Spleen (tissue), 11 donors: Measurements from ENCODE around the gene USP17L26. TPM values are rescaled to one million over a fixed set of nuclear protein-coding genes. Genes with fewer than 3 reads are reported as not detected.
"Not testable (repeated sequence)": the region's sequence is repeated elsewhere in the genome, so short reads cannot be mapped to it uniquely, and the experiment has no call there.

Source experiments
- DNase-seq: peaks from one replicate; pipeline ENCODE4 v3.0.0-alpha.2; 2020
- H3K27ac ChIP-seq, 8 donors: fragments of 200-600 bp; sonication (generic) in 7 of 8; 1 replicate in 4 of 8; 2 replicates in 4 of 8; pipeline versions ENCODE4 v1.5.0 to v1.8.0; 2016 to 2021; ENCODE audit warnings: inconsistent platforms in 4 of 8, mild to moderate bottlenecking in 4 of 8, moderate library complexity in 1 of 8
- H3K27me3 ChIP-seq, 7 donors: fragments of 200-600 bp; sonication (generic) in 6 of 7; replicated peaks in 1 of 7; 1 replicate in 4 of 7; 2 replicates in 3 of 7; pipeline versions ENCODE4 v1.5.0 to v1.8.0; 2016 to 2021; ENCODE audit warnings: inconsistent platforms in 3 of 7, mild to moderate bottlenecking in 1 of 7
- H3K36me3 ChIP-seq, 6 donors: fragments of 200-600 bp; sonication (generic) in 5 of 6; 1 replicate in 4 of 6; 2 replicates in 2 of 6; pipeline versions ENCODE4 v1.5.0 to v1.8.0; 2016 to 2021; ENCODE audit warnings: inconsistent platforms in 2 of 6
- H3K4me1 ChIP-seq, 6 donors: fragments of 200-600 bp; sonication (generic) in 5 of 6; 1 replicate in 3 of 6; 2 replicates in 3 of 6; pipeline versions ENCODE4 v1.5.0 to v1.8.0; 2016 to 2021; ENCODE audit warnings: inconsistent platforms in 3 of 6
- H3K4me3 ChIP-seq, 8 donors: fragments of 200-600 bp; sonication (generic) in 7 of 8; 1 replicate in 4 of 8; 2 replicates in 4 of 8; pipeline versions ENCODE4 v1.5.0 to v1.8.0; 2016 to 2021; ENCODE audit warnings: inconsistent platforms in 4 of 8, mild to moderate bottlenecking in 4 of 8, moderate library complexity in 2 of 8
- H3K9me3 ChIP-seq, 8 donors: fragments of 200-600 bp; sonication (generic) in 7 of 8; 1 replicate in 4 of 8; 2 replicates in 4 of 8; pipeline versions ENCODE4 v1.5.0 to v1.8.0; 2016 to 2021; ENCODE audit warnings: inconsistent platforms in 4 of 8
- CTCF ChIP-seq, 11 experiments: fragments of 200-600 bp in 7 of 11; fragments of 450-650 bp in 4 of 11; sonication (generic) in 4 of 11; IDR thresholded peaks in 8 of 11; conservative IDR thresholded peaks in 3 of 11; 1 replicate in 7 of 11; 2 replicates in 4 of 11; pipeline versions ENCODE4 v1.4.0 to v1.8.0; 2016 to 2021; ENCODE audit warnings: antibody characterized with exemption in 11 of 11, inconsistent platforms in 4 of 11, mild to moderate bottlenecking in 1 of 11
- POLR2A ChIP-seq, 3 donors: fragments of 450-650 bp; IDR thresholded peaks; one replicate each; pipeline ENCODE4 v1.5.1; 2017; ENCODE audit warnings: antibody characterized with exemption in 3 of 3, mild to moderate bottlenecking in 1 of 3
- POLR2AphosphoS5 ChIP-seq, 3 donors: sonication (generic); formaldehyde crosslinking; IDR thresholded peaks; one replicate each; pipeline ENCODE4 v1.5.1; 2017; ENCODE audit warnings: antibody characterized with exemption in 3 of 3
- WGBS, 5 donors: extraction: QIAGEN DNeasy Blood & Tissue Kit in 3 of 5; methylation state at CpG; one replicate each; pipeline versions ENCODE4 v1.1.5 to v1.1.7; 2013 to 2018; 5-methylcytosine and 5-hydroxymethylcytosine counted together
- intact Hi-C: fragments of 100-400 bp; cut with DNase I; formaldehyde crosslinking; loops from one replicate; pipeline ENCODE4 v1.15.0; 2023; ENCODE audit warnings: low total_unique reads
- polyA plus RNA-seq, 3 donors: library from polyadenylated mRNA; stranded (reverse); fragments of 200-250 nt; gene quantifications; one replicate each; pipeline ENCODE4 v1.2.1, GENCODE V29; 2013
- total RNA-seq, 7 donors: library from RNA; depleted of rRNA in 3 of 7; stranded (reverse); fragments of >200 nt in 3 of 7; fragmentation: NEBNext Ultra II Directional in 4 of 7; extraction: Animal tissue kit (Norgen Biotek cat#: 25700) in 4 of 7; gene quantifications; one replicate each; pipeline versions ENCODE4 v1.1.0 to v1.2.1, GENCODE V29; 2016 to 2021
- donor health status: healthy with polysubstance abuse.
- donor health status: DM: no; HTN: no; CAD: no; lungs with moderate emphysema.
- donor health status: DM: no; HTN: no; CAD: no.
- donor health status: Bipolar disorder and iron deficiency.
- donor health status: healthy.
- donor health status: DM: no; HTN: no; CAD: no.
- donor health status: DM: yes; HTN: yes; CAD: no.

The USP17L26 gene
- total and polyA plus RNA-seq, 10 donors = not detected

- WGBS, 5 donors = 22 to 42% (median 34%) methylated on average over 6 to 36 of the region's 36 CpGs
- H3K27ac ChIP-seq, H3K27me3 ChIP-seq, H3K9me3 ChIP-seq, intact Hi-C loops, H3K4me1 ChIP-seq, H3K36me3 ChIP-seq: not testable (repeated sequence)
- H3K4me3 ChIP-seq = peak overlapping the region in 6 of 8 donors; percentile 15 to 61 (median 28)
- peak; percentile 82 for DNase-seq
- TF ChIP-seq CTCF (IDR thresholded peaks at IDR 0.05 in 8 of 11, conservative IDR thresholded peaks at IDR 0.05 in 3 of 11) = peak in 9 of 11 experiments; percentile 25 to 78 (median 63)
These were observed 46.6 kb downstream of the USP17L26 start for GRCh38 chr4:9381012-9381534.

GRCh38 chr4:9384126-9384525, 49.7 kb downstream of the USP17L26 start:
- Histone ChIP-seq H3K4me3 (no peak overlapping the region), H3K27ac (no peak overlapping the region), H3K27me3 (peaks cover 0 to 2% (median 0%) of the 10 kb centered on the region in 7 donors), H3K9me3 (no peaks in the 10 kb centered on the region), H3K36me3 (no peaks in the 10 kb centered on the region), H3K4me1 (no peaks in the 10 kb centered on the region)
- intact Hi-C loops = no loop called here
- DNase-seq = no peak
- no peak for TF ChIP-seq POLR2A (IDR thresholded peaks at IDR 0.05)
- no peak for TF ChIP-seq POLR2AphosphoS5 (IDR thresholded peaks at IDR 0.05)
- TF ChIP-seq CTCF (IDR thresholded peaks at IDR 0.05 in 8 of 11, conservative IDR thresholded peaks at IDR 0.05 in 3 of 11) = no peak
- WGBS, 5 donors = 76 to 100% (median 86%) methylated on average over 1 of the region's 1 CpG

Other genes starting within 250 kb of the USP17L26 start
- not detected for gene FAM90A26, start 164.2 kb upstream of the USP17L26 start, total RNA-seq
- gene FAM90A26, start 164.2 kb upstream of the USP17L26 start, polyA plus RNA-seq = not detected
- gene USP17L10, start 124.0 kb upstream of the USP17L26 start, total RNA-seq = not detected
- not detected for gene USP17L10, start 124.0 kb upstream of the USP17L26 start, polyA plus RNA-seq
- not detected for gene USP17L11, start 119.3 kb upstream of the USP17L26 start, total RNA-seq
- not detected for gene USP17L11, start 119.3 kb upstream of the USP17L26 start, polyA plus RNA-seq
- not detected for gene USP17L12, start 114.5 kb upstream of the USP17L26 start, total RNA-seq
- gene USP17L12, start 114.5 kb upstream of the USP17L26 start, polyA plus RNA-seq = not detected
- not detected for gene USP17L13, start 109.8 kb upstream of the USP17L26 start, total RNA-seq
- gene USP17L13, start 109.8 kb upstream of the USP17L26 start, polyA plus RNA-seq = not detected
- not detected for gene USP17L15, start 100.3 kb upstream of the USP17L26 start, total RNA-seq
- not detected for gene USP17L15, start 100.3 kb upstream of the USP17L26 start, polyA plus RNA-seq
- not detected for gene USP17L17, start 90.8 kb upstream of the USP17L26 start, total RNA-seq
- not detected for gene USP17L17, start 90.8 kb upstream of the USP17L26 start, polyA plus RNA-seq
- gene USP17L18, start 86.0 kb upstream of the USP17L26 start, total RNA-seq = not detected
- not detected for gene USP17L18, start 86.0 kb upstream of the USP17L26 start, polyA plus RNA-seq
- not detected for gene USP17L19, start 81.3 kb upstream of the USP17L26 start, total RNA-seq
- gene USP17L19, start 81.3 kb upstream of the USP17L26 start, polyA plus RNA-seq = not detected
- not detected for gene USP17L20, start 76.5 kb upstream of the USP17L26 start, total RNA-seq
- not detected for gene USP17L20, start 76.5 kb upstream of the USP17L26 start, polyA plus RNA-seq
- gene USP17L21, start 71.8 kb upstream of the USP17L26 start, total RNA-seq = not detected
- not detected for gene USP17L21, start 71.8 kb upstream of the USP17L26 start, polyA plus RNA-seq
- gene USP17L22, start 67.0 kb upstream of the USP17L26 start, total RNA-seq = not detected
- not detected for gene USP17L22, start 67.0 kb upstream of the USP17L26 start, polyA plus RNA-seq
- gene USP17L24, start 9.5 kb upstream of the USP17L26 start, total RNA-seq = not detected
- gene USP17L24, start 9.5 kb upstream of the USP17L26 start, polyA plus RNA-seq = not detected
- not detected for gene USP17L25, start 4.7 kb upstream of the USP17L26 start, total RNA-seq
- not detected for gene USP17L25, start 4.7 kb upstream of the USP17L26 start, polyA plus RNA-seq
- not detected for gene USP17L5, start 4.7 kb downstream of the USP17L26 start, total RNA-seq
- gene USP17L5, start 4.7 kb downstream of the USP17L26 start, polyA plus RNA-seq = not detected
- gene USP17L27, start 9.5 kb downstream of the USP17L26 start, total RNA-seq = not detected
- gene USP17L27, start 9.5 kb downstream of the USP17L26 start, polyA plus RNA-seq = not detected
- gene USP17L28, start 14.2 kb downstream of the USP17L26 start, total RNA-seq = not detected
- not detected for gene USP17L28, start 14.2 kb downstream of the USP17L26 start, polyA plus RNA-seq
- not detected for gene USP17L29, start 19.0 kb downstream of the USP17L26 start, total RNA-seq
- gene USP17L29, start 19.0 kb downstream of the USP17L26 start, polyA plus RNA-seq = not detected
- gene USP17L30, start 28.5 kb downstream of the USP17L26 start, total RNA-seq = not detected
- gene USP17L30, start 28.5 kb downstream of the USP17L26 start, polyA plus RNA-seq = not detected
- gene DEFB131A, start 109.8 kb downstream of the USP17L26 start, total RNA-seq = not detected
- not detected for gene DEFB131A, start 109.8 kb downstream of the USP17L26 start, polyA plus RNA-seq